Measurements from ENCODE around the gene APPL2.

The APPL2 gene

DNA sequence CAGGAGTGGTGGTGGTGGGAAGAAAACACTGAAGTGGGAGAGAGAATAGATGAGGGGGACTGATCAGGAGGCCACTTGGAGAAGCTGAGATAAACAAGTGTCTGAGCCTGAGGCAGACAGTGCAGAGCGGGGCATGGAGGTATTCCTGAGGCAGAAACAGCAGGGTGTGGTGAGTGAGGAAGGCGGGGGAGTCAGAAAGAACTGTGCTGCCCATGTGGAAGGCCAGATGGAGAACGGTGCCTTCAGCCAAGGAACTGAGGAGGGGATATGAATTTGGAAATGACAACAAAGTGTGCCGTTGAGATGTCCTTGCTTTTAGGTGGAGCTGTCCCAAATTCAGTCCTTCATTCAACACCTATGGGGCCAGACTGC, 13.7 kb downstream of the APPL2 start:
- no peak for DNase-seq

DNA sequence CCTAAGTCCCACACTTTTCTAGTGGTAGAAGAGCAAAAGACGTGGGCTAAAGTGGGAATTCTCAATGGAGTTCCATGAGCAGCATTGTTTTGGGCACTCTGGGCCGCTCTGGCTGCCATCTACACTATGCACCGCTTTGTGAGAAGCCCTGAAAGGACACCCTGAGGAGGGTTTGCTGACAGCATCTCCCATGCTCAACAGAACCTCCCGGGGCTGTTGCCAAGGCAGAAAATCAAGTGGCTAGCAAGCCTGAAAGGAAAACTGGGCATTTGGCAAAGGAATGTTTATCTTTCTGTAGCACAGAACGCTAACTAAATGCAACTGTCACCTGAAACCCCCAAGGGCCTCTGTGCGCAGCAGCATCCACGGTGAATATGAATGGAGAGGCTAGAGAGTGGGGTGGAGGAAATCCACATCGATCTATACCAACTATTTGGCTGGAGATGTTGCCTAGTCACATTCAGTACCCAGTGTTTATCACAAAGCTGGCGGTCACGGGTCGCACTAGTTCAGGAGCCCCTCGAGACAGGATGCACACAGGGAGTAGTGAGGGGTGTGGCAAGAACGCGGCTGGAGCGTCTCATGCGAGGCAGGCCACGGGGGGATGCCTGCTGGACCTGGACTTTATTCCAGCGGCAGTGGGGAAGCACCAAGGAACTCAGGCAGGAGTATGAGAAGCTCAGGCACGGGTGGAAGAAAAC, 14.2 kb downstream of the APPL2 start:
- DNase-seq: no peak

DNA sequence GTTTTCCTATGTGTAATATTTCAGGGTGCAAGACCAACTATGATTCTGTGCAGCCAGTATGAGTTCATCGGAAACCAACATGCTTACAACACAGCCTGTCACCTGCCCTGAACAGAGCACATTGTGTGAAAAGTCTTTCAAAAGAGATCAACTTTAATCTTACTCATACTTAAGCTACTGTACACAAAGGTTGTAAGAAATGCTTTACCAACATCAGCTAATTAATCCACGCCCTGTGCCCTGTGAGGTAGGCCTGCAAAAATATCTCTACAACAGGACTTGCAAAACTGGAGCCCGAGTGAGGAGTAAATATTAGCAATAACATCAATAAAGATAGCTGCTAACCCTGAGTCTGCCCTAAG, 15.1 kb downstream of the APPL2 start:
- DNase-seq: no peak

DNA sequence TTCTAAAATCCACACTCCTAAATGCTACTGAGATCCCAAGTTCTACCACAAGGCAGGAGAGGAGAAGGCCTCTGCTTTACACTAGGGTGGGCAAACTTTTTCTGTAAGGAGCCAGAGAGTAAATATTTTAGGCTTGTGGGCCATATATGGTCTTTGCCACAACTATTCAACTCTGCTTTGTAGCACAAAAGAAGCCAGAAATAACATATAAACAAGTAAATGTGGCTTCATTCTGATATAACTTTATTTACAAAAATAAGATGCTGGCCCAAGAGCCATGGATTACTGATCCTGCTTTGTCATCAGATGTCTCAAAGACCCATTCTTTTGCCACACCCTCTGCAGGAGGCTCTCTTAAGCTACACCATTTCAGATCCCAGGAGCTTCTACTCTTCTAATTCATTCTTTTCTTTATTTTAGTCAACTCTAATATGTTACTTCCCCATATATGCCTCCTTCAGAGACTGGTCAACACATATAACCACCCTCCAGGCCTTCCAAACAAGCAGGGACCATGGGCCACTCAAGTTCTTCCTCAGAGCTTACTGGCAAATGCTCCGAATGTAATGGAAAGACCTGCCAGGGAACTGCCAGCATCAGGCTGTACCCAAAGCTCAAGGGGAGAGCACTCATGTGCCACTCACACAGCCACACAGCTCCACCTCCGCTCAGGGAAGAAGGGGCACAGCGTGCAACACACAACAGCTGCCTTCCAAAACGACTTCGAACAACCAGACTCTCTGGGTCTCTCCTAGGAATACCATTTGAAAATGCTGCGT, 15.6 kb downstream of the APPL2 start:
- DNase-seq: no peak

DNA sequence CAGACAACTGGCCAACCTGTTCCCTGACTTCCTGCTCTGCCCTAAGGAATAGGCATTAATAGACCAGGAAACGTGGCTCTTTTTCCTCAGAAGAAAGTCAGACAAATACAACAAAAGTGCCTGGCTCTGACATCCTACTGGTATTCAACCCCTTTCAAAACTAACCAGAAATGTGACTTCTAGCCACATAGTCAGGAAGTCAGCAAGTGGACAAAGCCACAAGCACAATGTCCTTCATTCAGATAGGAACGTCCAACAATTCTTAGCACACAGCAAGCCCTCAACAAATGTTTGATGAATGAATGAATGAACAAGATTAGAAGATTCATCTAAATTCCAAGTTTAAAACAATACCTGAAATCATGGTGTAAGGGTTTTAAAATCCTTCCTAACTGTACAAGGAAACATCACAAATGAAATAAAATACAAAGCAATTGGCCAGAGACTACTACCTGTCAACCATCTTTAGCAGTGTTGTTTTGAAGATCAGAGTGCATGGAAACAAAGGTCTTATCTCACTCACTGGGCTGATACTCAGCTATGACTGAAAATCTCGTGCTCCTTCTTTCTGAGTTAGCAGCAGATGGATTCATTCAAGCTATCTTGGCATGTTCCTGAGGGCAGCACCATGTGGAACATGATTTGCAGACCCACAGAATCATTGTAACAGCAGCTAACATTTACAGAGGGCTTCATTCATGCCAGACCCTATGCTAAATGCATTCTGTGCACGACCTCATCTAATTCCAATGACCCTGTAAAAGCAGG, 16.5 kb downstream of the APPL2 start:
- DNase-seq: no peak

DNA sequence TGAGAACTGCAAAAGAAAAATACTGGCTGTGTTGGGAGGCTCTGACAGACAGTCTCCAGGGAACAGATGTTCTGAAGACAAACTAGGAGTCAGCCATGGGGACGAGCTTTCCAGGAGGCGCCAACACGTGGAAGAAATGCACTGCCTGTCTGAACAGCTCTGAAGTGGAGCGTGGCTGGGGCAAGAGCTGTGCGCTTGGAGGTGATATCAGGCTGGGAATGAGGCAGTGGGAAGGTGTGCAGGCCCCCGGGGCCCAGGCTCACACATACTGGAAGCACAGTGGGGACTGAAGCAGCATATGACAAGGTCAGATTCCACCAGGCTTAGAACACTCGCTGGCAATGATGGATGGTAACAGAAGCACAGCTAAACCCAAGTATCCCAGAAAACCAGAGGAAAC, 17.5 kb downstream of the APPL2 start:
- DNase-seq: no peak

DNA sequence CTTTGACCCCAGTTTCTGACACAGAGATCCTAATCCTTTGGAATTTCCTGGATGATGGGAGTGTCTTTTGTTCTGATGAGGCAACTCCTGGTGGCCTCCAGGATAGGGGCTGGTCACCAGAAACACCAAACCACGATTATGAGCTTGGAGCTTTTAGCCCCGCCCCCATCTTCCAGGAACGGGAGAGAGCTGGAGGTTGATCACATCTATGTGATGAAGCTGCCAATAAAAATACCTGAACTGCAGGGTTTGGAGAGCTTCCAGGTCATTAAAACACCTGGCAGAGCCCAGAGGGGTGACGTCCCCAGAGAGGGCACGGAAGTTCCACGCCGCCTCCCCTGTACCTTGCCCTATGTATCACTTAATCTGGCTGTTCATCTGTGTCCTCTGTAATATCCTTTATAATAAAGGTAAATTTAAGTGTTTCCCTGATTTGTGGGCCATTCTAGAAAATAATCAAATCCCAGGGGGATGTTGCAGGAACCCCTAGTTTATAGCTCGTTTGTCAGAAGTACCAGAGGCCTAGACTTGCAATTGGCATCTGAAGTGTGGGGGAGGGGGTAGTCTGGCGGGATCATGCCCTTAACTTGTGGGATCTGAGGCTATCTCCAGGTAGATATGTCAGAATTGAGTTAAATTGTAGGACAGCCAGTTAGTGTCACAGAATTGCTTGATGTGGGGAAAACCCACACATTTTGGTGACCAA, 21.2 kb downstream of the APPL2 start:
- no peak for DNase-seq

DNA sequence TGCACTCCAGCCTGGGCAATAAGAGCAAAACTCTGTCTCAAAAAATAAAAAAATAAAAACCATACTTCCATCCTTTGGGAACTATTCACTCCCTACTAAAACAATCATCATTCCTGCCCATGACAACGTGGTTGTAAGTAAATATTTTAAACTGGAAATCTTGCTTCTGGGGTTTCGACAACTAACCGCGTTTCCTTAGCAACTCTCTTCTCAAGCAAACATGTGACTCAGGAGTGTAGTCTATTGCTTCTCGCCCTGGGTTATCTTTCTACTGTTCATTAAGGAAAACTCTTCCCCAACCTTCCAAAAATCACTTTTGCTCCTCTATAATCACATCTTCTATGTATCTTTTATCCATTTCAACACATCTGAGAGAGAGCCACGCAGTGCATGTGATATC, 21.8 kb downstream of the APPL2 start:
- DNase-seq: no peak

DNA sequence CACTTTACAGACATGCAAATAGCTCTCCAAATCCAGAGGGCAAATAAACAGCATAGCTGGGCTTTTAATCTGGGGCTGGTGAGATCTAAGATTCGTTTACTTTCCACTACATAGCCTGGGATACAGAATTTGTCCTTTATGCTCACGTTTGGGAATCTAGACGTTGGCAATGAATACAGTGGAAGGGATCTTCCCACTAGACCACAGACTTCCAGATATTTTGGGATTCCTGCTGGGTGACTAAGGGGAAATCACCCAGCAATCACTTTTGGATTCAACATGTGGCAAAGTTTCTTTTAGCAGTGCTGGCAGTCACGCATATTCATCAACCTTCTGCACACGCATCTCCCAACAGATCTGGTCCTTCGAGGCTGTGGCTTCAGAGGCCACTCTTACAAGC, 23.5 kb downstream of the APPL2 start:
- no peak for DNase-seq

DNA sequence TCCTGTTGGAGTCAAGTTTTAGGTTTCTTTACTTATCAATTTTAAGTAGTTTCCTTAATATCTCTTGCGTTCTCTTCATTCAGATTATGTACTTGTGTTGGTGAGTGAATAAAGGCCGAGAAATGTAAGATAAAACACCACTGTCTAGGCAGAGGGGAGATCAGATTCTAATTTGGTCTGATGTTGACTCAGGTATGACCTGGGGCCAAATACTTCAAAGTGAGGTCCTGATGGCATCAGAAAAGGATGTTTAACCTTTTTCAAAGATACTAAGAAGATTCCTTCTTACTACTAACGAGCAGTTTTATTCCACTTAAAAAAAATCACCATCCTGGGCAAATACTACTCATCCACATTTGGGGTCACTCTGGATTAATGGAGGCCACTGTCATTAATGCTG, 26.9 kb downstream of the APPL2 start:
- DNase-seq: no peak

DNA sequence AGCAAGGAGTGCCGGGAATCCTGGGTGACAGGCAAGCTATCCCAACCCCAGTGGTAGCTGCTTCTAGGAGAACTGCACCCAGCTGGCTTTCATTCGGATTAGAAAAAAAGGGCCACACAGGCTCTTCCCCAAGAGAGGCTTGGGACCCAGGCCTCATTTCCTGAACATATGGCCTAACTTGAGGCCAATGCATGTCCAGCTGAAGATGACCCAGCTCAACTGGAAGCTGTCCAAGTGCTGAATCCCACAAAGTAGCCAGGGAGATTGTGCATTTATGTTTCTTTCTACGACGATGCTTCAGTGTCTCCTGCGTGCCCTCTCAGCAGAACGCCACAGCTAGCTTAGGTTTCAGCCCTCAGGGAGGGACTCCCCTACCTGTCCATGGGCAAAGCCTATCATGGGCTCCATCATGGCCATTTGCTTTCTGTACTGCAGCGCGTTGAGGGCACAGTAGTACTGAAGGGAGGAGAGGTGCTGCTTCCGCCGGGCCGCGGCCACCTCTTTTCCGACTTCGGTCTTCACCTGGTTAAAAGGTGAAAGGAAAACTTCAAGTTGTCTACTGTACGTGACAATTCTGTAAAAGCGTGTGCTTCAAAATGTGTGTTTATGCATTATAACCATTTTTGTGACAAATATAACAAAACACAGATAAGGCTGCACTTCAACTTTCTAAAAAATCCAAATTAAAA, 29.1 kb downstream of the APPL2 start:
- no peak for DNase-seq

DNA sequence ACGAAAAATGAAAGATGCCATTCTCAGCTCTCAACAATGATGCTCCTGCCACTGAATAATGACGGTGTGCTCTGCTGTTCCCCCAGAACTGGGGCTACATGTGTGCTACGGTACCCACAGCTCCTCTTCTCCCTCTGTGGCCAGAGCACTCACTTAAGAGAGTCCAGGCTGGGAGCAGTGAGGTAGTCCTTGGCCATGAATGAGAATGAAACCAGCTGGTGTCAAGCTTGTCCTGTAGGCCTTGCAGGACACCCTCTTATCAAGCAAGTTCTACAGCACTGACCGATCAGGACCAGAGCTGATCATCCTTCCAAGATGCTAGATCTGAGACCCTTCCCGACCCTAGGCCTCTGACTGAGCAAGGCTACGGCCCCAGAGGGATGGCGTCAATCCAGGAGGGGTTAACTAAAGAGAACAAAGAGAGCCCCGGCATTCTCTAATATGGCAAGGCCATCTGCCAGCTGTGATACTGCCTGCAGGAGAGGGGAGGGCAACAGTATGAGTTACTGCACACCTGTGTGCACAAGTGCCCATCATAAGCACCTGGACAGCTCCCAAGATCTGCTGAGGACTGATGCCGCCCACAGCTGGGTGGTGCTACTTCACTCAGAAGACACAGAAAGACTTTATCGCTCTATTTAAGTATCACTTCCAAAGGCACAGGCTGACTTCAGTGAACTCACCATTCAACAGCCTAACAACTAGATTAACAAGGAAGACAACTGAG, 30.5 kb downstream of the APPL2 start:
- no peak for DNase-seq

DNA sequence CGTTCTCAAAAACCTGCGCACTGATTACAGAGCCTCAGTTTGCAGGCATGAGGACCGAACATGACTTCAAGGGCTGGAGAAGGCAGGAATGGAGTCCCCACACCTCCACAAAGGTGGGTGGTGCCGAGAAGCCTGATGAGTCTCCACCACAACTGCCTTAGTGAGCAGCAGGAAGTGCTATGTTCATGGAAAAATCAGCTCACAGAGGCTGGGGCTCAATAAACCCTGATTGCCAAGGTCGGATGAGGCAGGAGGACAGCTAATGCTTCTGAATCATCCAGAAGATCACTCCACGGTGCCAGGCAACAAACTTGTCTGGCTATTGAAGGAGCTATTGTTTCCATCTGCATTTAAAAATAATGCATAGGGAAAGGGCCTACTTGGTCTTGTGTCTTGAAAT, 31.1 kb downstream of the APPL2 start:
- peak; percentile 40 for DNase-seq

DNA sequence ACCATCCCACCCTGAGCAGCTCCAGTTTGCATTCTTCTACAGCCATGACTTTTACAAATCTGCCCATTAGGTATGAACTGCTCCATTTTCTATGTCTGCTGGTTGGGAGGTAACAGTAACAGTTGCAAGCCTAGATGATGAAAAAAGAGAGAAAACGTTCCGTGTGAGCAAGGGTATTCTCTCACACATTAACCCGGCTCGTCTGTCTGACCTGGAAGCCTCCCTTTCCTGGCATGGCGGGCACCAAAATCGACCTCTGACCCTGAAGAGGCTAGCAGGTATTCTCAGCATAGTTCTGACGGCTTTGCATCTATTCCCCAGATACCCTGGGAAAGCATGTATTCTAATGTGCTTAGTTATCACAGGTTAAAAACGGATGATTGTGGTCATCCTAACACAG, 31.8 kb downstream of the APPL2 start:
- no peak for DNase-seq

DNA sequence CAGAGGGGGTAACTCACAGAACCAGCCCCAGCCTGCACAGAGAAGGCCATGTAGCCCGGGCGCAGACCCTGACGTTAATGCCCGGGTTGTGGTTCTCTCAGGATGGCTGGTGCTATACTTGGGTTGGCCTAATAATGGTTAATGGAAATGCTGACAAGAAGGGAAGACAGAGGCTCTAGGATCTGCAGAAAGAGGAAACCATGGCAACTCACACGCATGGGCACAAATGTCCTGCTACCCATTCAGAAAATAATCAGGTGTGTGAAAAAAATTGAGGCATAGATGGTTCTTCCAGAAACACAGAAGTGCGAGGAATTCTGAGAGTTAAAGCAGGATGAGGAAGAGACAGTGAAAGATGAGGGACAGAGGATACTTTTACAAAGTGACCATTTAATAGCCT, 33.8 kb downstream of the APPL2 start:
- DNase-seq: no peak

DNA sequence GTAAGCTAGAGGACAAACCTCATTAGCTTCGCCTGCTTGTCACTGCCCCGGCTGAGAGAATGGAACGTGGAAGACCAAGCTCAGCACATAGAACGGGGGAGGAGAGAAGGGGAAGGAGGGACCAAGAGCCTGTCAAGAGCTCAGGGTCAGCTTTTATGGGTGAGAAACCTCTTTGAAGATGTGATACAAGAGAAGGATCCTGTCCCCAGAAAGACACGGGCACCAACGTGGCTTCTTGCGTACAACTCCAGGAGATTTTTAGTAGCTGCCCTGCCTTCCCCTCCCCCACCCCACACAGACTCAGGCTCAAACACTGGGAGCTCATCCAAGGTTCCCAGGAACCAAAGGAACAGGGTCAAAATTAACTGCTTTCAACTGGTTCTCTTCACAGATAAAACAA, 34.7 kb downstream of the APPL2 start:
- no peak for DNase-seq

DNA sequence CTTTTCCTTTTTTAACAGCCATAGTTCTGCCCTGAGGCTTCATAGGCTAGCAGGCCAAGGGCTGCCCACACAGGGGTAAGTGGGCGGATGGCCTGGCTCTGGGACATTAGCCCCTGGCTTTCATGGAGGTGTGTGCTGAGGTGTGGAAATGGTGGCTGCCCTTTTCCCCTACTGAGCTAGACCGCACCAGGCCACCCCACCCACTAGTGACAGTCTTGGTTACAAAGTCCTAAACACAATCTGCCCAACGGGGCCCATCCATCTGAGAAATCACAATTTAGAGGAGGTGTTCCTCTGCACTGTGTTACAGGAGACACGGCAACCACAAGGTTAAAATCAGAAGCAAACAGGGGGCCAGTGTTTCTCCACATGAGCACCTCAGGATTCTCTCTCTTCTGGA, 35.6 kb downstream of the APPL2 start:
- no peak for DNase-seq

DNA sequence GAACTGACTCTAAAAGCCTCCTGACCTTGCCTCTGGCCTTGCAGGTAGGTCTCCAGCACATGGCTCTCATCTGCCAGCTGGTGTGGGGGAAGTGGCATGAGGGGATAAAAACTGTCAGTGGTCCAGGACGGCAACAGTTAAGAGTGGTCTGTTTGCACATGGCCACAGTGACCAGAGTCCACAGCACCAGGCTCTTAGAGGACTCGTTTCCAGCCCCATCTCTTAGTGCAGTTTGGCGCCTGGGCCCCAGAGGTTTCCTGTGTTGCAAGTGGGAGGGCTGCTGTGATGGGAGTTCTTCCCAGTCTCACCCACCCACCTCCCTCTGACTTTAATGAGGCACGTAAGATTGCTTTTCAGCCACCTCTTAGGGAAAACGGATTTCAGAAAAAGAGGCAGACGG, 37.0 kb downstream of the APPL2 start:
- no peak for DNase-seq

DNA sequence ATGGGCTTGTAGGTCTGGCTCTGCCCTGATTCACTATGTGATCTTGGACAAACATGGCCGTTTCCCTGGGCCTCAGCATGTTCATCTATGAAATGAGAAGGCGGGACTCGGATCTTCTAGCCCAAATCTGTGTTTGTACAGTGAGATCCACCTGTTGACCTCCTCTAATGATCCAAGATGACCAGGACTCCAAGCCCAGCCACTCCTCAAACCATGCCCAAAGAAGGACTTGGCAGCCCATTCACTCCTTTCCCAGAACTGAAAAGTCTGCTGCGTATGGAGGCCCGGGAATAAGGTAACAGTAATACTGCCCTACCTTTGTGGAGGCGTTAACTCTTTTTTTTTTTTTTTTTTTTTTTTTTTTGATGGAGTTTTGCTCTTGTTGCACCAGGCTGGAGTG, 39.9 kb downstream of the APPL2 start:
- DNase-seq: no peak

DNA sequence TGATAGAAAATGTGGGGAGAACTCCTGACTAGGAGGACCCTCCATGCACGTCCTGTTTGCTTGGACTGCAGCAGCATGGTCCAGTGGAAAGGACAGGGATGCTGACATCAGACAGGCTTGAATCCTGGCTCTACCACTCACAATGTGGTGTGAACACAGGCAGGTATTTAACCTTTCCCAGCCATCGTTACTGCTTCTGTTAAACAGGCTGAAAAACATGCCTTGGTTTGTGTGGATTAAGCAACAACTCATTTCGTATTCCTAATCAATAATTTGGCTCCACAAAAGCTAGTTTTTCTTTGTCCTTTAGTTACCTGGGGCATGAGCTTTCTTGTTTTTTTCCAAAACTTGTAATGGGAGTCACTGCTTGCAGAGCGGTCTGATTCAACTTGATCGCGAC, 41.0 kb downstream of the APPL2 start:
- no peak for DNase-seq

DNA sequence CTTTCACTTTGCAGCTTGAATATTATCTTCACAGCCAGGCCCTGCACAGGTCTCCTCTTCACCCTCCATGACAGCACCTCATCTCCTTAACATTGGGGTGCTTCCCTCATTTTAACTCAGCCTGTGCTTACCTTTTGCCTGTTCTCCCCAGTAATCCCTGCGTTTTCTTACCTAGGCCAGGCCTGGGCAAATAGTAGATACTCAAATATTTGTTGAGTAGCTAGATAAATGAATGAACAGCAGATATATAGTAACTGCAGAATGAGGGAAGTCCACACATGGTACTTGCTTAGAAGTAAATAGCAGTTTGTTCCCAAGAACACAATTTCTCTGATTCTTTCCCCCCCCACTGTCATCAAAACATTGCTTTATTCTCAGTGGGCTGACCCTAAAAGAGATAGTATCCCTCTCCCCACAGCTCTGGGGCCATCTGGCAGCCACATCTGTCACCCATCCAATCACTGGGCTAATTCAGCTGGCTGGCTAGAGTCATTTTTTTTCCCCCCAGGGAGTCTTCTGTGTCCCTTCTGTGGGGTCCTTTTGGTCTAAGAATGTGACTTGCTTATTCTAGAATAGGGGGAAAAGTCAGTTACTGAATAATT, 43.2 kb downstream of the APPL2 start:
- DNase-seq: no peak

DNA sequence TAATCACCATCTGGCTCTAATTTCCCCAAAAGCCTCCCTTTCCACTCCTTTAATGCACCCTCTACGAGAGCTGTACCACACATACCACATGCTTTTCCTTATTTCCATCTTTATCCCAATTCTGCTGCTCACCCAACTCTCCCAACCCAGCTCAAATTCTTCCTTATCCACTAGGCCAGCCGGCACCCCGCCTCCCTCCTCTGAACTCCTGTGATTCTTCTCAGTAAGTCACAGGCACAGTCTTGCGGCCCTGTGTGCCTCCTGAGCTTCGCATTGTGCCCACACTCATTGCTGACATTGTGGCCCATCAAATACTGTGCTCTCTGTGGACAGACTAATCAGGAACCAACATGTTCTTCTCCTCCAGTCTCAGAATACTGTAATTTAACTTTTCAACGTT, 45.4 kb downstream of the APPL2 start:
- no peak for DNase-seq
